ENCODE measurements around the gene CMIP.

Gene CMIP

DNA sequence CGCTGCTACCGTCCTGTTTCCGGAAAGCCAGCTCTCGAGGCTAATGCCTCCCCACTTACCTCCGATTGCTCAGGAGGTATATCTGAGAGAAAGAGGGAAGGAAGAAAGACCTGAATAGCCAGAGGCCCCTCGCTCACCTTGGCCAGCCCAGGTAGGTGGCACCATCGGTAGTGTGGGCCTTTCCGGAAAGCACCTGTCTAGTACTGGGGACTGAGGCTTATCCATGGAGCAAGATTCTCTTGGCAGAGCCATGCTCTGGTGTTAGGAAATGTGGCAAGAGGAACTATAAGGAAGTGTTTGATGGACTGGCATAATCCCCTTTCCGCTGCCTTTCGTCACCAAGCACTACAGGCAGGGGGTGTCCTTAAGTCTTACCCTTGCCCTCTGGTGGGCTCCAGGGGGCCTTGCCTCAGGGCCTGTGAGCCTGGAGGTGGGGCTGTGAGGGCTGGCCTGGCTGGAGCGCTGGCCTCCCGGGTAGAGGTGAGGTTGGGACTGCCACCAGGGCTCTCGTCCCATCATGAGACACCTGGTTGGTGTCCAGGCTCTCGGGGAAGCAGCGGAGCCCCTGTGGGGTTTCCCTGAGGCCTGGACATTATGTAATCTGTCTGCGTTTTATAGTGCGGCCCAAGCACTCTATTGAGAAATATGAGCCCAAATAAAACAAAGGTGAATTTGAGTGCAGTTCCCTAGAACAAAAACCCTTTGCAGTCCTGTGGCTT, 2.9 kb downstream of the CMIP start:
- no peak for DNase-seq

DNA sequence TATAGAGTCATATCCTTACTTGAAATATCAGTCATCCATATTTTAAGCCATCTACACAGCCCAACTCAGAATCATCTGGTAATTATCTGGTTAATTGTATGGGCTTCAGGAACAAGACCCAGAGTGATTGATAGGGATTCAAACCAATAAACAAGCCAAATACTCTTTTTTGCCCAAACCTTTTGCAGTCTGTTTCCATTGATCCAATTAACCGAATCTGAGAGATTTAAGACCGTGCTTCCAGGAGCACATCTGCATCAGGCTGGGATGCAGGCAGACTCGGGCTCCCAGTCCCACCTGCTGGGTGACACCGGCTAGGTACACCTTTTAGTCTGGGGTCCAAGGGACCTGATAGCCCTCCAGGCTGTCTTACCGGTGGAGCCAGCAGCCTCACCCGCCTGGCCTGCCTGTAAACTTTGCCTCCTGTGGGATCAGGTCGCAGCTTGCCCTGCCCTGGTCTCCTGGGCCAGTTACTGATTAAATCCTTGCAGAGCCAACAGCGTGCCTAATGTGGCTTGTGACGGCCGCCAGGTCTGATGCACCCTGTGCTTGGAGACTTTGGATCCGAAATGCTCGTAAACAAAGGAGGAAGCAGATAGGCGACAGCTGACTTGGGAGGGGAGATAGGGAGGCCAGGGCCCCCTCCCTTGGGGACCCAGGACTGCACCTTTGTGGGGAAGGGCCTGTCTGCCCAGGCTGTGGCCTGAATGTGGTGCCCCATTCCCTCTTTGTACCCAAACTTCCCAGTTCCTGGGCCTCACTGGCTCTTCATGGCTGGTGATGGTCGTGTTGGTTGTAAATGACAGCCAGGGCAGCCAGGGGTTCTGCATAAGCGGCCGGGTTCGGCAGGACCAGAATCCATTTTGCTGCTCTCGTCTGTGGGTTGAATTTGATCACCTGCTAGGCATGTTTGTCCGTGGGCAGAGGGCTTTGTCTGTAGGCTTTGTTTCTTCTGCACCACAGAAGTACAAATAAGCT, 3.8 kb downstream of the CMIP start:
- no peak for DNase-seq

DNA sequence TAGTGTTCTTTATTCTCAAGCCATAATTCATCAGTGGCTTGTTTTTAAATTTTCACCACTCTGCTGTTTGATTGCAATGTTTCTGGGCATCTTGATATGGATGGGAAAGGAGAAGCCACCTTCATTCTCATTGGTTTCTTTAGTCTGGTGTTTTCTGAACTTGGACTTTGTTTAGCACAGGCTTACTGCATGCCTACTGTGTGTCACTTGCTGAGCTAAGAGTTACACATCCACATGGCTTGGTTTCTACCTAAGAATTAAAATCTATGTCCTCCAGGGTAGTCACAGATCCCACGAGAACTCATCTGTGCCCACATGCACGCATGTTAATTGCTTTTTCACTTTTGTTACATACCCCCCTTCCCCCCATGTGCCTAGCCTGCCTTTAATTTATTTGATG, 4.6 kb downstream of the CMIP start:
- no peak for DNase-seq

DNA sequence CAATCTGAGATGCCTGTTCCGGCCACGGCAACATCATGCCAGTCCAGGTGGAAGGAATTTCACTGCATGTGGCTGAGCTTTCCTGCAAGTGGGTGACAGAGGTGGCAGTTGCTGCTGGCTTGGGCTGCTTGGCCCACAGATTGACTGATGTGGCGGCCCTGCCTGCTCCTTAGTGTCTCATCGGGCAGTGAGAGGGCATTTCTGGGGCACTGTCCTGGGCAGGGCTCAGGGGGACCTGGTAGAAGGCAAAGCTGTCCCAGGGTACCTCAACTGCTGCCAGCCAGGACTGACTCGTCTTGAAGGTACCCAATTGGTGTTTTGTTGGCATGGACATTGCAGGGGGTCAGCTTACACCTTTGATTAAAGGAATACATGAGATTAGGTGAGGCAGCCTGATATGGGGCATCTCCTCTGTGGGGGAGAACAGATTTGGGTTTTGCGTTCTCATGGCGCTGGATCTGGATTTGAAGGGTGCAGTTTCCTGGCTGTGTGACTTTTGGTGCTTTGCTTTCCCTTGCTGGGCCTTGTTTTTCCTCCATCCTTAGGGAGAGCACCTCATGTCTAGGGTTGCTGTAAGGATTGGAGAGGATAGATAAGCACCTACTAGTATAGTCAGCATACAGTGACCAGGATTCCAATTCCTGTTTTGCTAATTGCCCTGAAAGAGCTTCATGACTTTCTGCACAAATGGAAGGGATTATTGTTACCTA, 5.4 kb downstream of the CMIP start:
- DNase-seq: no peak

DNA sequence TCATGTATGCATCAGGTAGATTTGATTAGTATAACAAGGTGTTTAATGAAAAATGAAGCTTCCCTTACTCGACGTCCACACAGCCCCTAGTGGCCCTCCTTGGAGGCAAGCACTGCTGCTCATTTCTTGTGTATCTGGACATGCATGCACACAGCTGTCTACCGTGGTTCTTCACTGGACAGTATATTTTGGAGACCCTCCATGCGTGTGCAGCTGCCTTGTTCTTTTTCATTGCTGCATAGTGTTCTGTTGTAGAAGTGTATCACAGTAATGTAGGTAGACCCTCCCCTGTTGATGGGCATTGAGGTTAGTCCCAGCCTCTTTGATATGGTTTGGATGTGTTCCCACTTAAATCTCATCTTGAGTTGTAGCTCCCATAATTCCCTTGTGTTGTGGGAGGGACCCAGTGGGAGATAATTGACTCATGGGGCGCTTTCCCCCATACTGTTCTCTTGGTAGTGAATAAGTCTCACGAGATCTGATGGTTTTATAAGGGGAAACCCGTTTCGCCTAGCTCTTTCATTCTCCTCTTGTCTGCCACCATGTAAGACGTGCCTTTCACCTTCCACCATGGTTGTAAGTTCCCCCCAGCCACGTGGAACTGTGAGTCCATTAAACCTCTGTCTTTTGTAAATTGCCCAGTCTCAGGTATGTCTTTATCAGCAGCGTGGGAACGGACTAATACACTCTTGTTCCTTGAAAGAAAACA, 6.3 kb downstream of the CMIP start:
- peak; percentile 20 for DNase-seq

DNA sequence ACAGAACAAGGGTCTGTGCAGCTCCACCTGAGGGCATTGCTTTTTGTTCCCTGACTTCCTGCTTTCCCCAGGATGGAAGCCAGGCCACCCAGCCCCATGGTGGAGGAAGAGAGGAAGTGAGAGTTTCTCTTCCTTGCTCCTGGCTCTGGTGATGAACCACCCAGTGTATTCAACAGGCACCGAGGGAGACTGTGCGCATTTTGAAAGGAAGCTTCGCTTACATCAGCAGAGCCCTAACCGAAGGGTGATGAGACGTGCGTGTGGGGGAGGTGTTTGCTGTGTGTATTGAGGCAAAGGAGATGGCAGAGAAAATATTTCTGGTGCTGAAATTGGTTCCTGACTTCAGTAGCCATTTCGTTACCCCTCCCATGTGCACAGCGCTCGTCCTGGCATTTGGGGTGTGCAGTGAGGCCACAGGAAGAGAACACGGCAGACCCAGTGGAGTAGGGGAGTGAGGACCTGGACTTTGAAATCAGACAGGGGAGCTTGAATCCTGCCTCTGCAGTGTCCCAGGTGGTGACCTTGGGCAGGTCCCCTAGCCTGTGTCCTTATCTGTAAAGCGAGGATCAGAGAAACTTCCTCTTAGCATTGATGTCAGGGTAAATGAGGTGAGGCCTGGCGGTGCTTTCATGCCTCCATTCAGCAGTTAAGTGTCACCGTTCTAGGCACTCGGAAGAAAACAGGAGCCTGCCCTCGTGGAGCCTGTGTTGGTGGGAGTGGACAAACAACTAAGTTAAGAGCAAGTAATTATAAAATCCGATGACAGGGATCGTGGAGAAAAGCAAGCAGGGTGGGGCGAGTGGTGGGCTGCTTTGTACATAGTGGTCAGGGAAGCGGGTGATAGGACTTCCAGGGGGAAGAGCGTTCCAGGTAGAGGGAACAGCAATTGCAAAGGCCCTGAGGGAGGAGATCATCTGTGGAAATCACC, 7.4 kb downstream of the CMIP start:
- DNase-seq: peak; percentile 58

DNA sequence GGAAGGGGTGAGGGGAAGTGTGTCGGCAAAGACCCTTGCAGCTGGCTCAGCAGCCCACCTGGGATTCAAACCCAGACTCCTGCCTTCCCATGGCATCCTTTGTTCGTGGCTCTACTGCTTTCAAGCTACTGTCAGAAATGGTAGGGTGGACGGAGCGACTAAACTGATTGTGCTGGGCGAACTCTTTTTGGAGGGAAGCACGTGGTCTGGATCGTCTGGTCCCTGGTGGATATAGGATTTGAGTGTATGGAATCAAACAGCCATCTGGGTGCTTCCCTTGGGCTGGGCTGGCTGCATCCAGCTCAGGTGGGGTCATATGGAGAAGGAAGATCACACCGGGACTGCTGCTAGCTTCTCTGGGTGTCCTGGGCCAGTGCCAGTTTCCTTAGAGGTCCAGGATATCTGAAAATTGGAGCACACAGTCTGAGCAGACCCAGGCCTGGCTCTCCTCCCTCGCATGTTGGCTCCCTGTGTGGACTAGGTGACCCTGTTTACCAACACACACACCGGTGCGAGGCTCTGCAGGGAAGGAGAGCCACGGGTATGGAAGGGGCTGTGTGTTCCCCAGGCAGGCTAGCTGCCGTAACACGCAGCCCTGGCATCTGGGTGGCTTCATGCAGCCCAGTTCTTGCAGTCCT, 8.6 kb downstream of the CMIP start:
- no peak for DNase-seq

DNA sequence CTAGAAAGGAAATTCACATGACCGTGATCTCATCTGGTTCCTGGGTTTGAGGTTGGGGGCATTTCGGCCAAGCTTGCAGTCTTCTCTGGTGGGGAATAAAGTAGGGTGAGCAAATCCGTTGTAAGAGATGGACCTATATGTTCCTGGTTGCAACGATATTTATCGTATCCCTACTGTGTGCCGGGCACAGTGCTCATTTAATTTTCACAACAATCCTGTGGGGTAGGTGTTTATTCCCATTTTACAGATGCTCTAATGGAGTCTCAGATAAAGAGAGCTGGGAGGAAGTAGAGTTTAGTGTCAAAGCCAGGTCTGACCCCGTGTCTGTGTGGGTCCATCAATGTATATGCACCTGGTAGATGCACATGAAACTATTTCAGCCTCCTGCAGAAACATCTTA, 9.4 kb downstream of the CMIP start:
- no peak for DNase-seq

DNA sequence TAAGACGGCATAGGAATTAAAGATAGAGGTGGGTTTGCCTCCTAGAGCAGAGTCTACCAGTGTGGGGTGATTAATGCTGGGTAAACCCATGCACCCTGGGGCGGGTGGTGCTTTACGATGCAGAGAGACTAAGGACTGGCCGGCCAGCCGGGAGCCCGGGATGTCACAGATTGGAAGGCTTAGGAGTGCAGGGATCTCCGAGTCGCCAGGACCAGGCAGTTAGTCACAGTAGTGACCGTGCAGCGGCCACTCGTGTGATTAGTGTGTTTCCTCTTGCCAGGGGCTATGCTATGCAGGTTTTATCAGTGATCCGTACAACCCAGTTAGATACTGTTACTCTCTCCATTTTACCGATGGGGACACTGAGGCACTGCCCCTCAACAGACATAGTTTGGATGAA, 10.4 kb downstream of the CMIP start:
- no peak for DNase-seq

DNA sequence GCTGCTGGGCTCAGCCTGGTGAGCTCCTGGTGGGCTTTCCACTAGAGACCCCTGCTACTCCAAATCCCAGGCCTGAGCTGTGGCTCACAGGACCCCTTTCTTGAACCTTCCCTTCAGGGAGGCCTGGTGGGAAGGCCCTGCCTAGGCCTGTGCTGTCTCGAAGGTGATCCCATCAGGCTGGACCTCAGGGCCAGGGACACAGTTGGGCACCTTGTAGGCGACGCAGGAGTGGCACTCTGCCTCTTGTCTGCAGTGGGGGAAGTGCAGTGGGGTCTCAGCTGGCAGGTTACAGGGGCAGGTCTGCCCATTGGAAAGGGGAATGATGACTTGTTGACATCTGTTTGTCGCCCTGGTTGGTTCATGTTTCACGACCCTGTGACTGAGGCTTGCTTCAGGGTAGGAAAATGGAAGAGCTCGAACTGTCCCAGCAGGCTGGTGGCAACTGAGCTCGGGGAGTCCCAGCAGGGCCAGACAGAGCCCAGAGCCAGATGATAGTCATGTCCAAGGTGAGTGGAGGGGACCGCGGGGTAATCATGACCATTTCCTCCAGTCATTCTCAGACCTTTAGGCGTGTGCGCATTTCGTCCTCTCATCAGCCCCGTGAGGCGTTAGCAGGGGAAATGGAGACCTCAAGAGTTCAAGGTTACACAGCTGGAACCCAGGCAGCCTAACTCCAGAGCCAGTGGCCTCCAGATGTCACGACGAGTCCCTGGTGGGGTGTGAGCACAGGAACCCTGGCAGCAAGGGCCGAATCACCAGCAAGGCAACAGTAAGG, 11.3 kb downstream of the CMIP start:
- no peak for DNase-seq

DNA sequence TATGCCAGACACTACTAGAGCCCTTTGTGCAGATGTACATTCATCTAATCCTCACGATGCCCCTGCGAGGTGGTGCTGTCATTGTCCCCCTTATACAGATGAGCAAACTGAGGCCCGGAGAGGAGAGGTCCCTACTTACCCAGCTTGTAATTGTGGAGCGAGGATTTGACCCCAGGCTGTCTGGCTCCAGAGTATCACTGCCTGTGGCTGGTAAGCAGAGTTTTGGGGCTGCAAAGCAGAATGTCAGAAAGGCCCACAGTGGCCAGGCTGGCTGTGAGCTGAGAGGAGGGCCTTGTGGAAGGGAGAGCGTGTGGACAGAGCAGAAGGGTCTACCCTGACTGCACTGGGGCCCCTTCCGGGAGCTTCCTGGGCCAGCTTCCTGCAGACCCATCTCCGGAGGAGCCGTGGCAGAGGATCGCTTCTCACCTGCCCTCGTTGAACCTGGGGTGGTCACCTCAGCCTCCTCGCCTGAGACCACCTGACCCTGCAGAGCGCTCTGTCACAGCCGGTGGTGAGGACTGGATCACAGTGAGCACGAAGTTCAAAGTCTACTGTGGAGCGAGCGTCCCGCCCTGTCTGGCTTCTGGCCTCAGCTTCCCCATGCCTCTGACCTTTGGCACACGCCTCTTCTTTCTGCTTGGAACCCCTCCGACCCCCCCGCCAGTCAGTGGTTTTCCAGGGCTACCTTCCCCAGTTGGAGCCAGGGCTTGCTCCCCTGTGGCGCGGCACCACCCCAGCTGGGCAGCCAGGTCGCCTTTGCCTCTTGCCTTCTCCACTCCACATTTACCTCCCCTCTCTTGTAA, 12.1 kb downstream of the CMIP start:
- DNase-seq: no peak

DNA sequence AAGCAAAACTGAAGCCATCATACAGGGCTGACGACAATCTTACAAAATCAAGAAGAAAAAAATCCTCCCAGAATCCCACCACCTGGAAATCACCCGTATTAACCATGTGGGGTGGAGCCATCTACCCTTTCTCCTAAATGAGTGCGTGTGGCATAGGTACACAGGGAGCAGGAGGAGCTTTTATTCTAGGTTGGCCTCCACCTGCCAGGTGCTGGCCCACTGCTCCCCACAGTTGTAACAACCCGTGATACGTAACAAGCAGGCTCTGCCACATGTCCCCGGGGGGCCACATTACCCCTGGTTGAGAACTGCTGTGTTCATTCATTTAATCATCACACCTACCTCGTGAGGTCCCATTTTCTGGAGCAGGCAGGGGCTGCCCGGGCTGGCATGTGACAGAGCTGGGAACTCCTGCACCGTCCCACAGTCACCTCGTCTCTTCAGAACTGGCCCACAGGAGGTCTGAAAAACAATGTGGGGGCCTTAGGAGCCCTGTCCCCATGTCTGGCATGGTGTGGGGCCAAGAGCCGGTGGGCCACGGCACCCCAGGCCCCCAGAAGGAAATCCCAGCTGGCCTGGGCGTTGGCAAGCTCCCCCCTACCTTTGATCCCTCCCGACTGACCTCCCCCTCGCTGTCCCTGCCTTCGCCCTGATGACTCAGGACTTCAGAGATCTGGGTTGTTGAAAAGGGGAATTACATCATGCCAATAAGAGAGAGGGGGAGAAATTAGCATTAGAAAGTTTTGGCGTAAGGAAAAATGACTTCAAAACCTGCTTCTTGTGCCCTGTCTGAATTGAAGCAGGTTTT, 12.9 kb downstream of the CMIP start:
- DNase-seq: no peak

DNA sequence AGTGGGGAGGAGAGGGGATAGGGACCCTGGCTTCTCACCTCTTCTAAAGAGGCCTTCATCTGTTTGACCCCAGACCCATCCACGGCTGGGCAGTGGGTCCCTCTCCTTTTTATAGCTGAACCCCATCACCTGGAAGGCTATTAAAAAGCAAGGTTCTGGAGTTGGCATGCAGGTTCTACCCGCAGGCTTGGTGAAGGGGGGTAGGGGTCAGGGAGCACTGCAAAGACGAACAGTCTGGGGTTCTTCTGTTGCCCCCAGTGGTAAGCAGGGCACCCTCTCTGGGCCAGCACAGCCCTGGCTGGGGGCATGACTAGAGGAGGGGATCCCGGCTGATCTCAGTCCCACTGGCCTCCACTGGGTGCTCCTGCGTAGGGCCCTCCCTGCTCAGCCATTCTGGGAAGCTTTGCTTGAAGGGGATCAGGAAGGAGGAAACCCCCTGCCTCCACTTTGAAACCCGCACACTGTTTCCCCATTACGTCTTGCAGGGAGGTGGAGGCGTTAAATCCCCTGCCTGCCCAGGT, 13.6 kb downstream of the CMIP start:
- DNase-seq: no peak

DNA sequence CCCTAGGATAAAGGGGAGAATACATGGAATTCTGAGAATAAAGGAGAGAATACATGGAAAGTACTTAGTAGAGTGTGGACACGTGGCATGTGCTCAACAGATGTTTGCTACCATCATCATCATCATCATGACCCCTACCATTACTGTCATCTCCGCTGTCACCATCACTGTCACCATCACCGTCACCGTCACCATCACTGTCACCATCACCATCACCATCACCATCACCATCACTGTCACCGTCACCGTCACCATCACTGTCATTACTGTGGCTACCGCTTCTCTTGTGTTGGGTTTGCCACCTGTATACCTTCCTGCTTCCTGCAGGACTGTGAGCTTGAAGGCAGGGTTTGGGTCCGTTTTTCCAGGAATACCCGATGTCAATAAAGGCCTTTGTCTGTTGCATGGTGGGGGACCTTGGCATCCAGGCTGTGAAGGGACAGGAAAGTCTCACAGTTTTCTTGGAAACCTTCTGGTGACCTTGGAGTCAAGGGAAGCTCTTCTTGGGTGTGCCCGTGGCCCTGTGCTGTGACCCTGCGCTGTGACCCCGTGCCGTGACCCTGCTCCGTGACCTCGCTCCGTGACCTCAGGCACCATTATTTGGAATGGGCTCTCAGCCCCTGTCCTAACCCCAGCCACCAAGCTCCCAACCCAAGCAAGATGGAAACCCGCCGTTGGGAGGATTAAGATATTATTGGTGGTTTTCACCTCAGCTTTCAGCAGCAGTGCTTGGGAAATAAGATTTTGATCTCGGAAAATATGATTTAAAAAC, 14.4 kb downstream of the CMIP start:
- DNase-seq: no peak

DNA sequence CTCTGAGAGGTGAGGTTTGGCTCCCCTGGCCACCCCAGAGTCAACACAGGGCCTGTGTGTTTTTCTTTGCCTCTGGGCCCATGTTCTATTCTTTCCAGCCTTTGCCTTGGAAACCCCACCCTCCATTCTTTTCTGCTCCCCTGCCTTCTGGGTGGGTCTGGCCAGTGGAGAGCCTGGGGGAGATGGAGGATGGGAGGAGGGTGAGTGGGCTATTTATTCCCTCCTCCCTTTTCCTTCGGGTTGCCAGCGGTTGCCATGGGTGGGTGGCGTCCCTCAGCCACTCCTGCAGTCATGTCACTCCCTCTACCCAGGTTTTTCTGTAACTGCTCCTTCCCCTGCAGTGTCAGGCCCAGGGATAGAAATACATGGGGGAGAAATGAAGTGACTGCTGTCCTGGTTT, 15.5 kb downstream of the CMIP start:
- DNase-seq: no peak

DNA sequence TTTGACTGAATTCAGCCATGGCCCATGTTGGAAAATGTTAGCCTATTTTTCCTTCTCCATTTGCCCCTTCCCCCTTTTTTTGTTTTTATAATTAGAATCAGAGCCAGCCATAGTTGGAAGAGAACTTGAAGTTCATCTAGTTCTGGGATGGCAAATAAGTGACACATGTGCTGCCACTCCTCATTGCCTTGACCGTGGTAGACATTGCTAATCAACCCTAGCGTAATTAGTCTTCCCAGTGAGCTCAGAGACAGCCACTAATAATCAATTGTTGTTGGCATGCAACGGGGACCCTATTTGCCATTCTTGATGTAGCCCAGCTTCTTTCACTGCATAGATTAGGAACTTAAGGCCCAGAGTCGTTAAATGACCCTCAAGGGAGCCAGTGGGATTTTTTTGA, 16.6 kb downstream of the CMIP start:
- no peak for DNase-seq

DNA sequence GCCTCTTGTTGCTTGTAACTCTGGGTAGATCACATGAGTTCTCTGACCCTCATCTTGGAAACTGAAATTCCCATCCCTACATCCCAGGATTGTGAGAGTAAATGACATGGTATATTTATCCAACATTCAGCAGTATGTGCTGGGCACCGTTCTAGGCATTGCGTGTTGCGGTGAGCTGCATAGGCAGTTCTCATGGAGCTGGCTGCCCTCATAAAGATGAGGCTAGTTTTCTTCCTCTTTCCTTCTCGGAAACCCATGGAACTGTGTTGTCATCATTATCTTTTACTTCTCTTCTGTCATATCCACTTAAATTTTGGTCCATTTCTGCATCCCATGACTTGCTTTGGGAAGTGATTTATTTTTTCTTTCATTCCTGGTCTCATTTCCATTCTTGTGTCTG, 17.2 kb downstream of the CMIP start:
- no peak for DNase-seq

DNA sequence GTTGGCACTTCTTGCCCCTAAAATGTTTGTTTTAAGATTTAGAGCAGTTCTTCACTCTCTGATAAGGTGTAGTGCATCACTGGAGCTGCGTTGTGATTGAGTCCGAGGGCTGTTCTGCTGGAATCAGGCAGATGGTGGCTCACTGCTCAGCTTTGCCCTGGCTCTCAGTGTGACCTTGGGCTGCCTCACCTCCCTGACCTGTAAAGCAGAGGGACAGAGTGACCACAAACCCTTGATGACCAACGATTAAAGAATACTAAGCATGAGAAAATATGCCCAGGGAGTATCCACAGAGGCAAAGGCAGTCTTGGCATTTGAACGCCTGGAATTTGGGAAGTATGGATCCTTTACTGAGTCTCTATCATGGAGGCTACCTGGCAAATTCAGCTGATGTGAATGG, 18.1 kb downstream of the CMIP start:
- no peak for DNase-seq

Measured in stimulated activated CD4-positive, alpha-beta T cell treated with anti-CD3 and anti-CD28 coated beads, Interleukin-15, amount 100 ng/mL, for 24 hours (primary cell).